ENCODE data around the gene CCDC15.

DNA sequence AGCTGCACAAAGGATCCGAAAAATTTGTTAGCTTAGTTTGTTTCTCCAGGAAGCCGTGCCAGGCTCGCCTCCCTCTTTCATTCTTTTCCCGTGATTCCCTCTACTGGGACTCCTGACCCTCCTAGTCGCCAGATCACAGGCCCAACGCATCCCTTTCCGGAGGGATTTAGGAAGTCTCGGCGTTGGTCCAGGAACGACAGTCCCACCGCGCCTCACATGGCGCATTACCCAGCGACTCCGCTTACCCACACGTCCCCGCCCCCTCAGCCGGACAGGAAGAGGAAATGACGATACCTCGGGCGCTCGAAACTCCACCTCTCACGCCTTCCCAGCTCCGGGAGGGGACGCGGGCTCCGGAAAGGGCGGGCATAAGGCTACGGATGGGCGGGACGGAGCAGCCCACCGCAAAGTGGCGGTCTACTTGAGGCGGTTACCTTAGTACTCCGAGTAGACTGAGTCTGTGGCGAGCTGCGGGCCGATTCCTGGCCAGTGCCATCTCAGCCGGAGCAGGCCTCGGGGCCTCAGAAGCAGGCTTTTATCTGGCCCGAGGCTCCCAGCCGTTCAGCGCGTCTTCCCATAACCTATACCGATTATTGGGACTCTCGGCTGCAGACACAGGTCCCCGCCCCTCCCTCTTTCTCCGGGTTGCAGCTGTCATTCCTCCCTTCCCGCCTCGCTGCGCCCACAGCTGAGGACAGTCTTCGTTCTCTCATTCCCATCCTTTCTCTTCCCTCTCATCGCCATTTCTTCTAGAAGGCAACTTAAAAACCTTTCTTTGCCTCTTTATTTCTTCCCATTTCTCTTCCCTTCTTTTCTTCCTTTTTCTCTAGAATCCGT lies at the start of gene CCDC15:
- TF ChIP-seq, protein P1, sequence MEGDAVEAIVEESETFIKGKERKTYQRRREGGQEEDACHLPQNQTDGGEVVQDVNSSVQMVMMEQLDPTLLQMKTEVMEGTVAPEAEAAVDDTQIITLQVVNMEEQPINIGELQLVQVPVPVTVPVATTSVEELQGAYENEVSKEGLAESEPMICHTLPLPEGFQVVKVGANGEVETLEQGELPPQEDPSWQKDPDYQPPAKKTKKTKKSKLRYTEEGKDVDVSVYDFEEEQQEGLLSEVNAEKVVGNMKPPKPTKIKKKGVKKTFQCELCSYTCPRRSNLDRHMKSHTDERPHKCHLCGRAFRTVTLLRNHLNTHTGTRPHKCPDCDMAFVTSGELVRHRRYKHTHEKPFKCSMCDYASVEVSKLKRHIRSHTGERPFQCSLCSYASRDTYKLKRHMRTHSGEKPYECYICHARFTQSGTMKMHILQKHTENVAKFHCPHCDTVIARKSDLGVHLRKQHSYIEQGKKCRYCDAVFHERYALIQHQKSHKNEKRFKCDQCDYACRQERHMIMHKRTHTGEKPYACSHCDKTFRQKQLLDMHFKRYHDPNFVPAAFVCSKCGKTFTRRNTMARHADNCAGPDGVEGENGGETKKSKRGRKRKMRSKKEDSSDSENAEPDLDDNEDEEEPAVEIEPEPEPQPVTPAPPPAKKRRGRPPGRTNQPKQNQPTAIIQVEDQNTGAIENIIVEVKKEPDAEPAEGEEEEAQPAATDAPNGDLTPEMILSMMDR (IDR thresholded peaks at IDR 0.05): peak in 1 of 6 experiments; percentile 19
- TF ChIP-seq EP300 (IDR thresholded peaks at IDR 0.05): peak in 2 of 4 donors; percentile 34 to 49
- peak in 3 of 4 donors; percentile 59 to 89 (median 61) for TF ChIP-seq POLR2A (IDR thresholded peaks at IDR 0.05)
- TF ChIP-seq POLR2AphosphoS5 (IDR thresholded peaks at IDR 0.05): peak; percentile 88 to 90
